ENCODE data around the gene OR10X1.

Gene OR10X1, protein sequence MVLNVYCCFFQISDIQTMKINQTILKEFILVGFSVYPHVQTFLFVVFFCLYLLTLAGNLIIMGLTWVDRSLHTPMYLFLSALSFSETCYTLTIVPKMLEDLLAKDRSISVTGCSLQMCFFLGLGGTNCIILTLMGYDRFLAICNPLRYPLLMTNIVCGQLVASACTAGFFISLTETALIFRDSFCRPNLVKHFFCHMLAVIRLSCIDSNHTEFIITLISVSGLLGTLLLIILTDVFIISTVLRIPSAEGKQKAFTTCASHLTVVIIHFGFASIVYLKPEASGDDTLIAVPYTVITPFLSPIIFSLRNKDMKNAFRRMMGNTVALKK

GRCh38 chr1:158579733-158580132 is at the start of gene OR10X1:
Gene OR10X1, minus strand, starts transcription at chr1:158579899. Its CDS starts 0 bp downstream, at chr1:158579899.
- DNase-seq, result no peak

GRCh38 chr1:158613764-158614163 is 34.1 kb upstream of the OR10X1 start:
- no peak for DNase-seq

- no peak for DNase-seq
Observed at GRCh38 chr1:158611916-158612315, 32.2 kb upstream of the OR10X1 start.

DNA sequence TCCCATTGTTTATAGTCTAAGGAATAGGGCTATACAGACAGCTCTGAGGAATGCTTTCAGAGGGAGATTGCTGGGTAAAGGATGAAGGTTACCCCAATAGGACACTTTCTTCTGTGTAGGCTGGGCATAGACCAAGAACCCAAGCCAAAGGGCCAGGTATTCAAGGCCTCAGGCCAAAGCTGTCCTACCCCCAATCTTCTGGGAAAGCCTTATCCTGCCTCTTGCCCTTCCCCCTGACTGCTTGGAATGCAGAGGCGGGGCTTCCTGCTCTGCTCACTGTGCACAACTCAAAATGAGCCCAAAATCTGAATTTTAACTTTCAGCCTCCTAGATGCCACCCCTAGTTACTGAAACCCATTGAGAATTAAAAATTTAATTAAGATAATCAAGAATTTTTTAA is 27.6 kb upstream of the OR10X1 start:
- DNase-seq, result no peak

DNA sequence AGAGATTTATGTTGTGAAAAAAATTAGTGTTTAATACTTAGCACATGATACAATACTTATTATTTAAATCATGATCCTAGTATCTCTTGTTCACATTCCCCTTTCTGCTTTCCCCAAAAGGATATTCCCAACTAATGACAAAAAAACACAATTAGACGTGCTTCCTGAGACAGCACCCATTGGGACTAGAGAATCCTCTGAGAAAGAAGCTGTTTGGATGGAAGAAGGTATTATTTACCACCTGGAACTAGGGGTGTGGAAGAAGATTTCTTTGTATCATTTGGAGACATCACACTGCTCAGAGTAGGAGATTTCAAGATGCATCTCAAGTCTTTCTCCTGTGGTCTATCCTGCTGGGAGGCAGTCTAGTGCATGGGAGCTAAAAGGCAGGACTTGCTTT is 25.3 kb upstream of the OR10X1 start, which contains the start of gene OR10Z1:
OR10Z1 (plus strand) TSS at position 301 of the 400 bp plus-strand sequence. CDS start 1,171 bp downstream, outside the sequence.
- no peak for DNase-seq

DNA sequence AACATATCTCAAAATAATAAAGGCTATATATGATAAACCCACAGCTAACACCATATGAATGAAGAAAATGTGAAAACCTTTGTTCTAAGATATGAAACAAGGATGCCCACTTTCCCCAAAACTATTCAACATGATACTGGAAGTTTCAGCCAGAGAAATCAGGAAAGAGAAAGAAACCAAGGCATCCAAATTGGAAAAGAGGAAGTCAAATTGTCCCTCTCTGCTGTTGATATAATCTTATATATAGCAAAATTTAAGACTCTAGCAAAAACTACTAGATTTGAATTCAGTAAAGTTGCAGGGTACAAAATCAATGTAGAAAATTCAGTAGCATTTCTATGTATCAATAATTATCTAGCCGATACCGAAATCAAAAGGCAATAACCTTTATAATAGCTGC is 21.0 kb upstream of the OR10X1 start:
- DNase-seq, result no peak

- DNase-seq, result no peak
Observed at GRCh38 chr1:158586942-158587341, 7.2 kb upstream of the OR10X1 start.

DNA sequence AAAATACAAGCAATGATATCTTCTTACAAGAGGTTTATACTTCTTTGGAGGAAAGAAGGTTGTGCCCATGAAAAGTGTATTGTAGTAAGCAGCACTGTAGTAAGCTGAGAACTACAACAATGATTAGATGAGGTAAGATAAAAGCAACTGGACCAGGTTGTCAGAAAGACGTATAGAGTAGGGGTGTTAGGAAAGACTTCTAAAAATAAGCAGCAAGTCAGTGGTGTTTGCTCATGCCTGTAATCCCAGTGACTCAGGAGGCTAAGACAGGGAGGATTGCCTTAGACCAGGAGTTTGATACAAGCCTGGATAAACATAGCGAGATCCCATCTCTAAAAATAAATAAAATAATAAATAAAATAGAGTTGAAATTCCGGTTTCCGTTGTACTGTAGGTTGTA is 4.3 kb upstream of the OR10X1 start:
- no peak for DNase-seq

DNA sequence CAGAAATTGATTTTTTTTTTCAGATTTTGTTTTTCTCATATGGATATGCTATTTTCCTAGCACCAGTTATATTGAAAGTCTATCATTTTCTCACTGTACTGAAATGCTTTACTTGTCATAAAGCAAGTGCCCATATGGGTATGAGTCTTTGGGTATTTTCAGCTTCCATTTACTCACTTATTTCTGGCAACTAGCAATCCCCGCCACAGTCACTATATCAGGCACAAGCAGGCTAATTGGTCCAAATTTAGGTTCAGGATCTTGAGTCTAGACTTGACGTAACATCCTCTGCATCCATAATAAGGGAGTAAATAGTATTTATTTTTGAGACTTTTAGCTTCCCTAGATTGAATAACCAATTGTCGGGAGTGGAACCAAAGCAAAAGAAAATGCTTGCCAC is 2.1 kb downstream of the OR10X1 start:
- no peak for DNase-seq

- no peak for DNase-seq
Observed at GRCh38 chr1:158572226-158572625, 7.5 kb downstream of the OR10X1 start.

DNA sequence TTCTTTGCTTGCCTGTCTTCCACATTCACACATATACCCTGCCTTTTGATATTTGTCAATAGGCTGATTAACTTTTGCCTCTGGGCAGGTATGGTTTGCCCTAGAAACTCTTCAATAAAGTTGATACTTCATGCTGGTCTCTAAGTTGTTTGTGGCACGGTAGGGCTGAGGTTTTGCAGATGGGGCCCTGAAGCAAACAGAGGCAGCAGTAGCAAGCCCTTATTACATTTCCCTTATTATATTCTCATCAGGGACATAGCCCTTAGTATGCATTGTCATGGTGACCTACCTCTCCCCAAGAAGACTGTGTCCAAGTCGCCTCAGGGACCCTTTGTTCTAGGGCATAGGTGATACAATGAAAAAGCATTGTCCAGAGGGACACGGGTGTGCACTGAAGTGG is 9.2 kb downstream of the OR10X1 start, which contains the start of gene OR6P1:
OR6P1 (minus strand) TSS at position 101 of the 400 bp plus-strand sequence. CDS start 6,976 bp downstream, outside the sequence.
- DNase-seq, result no peak

GRCh38 chr1:158564608-158565007 is 15.1 kb downstream of the OR10X1 start:
- DNase-seq, result no peak

DNA sequence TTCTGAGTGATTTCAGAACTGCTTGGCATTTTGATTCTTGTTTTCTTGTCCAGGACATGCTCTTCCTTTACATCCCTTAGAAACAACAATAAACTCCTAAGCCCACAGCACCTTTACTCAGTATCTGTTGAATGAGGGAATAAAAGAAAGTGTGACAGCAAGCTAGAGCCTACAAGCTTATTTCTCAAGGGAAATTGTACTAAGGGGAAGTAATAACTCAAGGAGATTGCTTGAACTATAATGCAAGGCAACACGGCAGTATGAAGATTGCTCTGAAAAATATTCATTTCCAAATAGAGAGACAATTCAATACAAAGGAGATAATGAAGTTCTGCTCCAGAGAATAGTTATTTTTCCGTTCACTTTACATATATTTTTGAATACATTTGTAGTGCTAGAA is 15.8 kb downstream of the OR10X1 start:
- no peak for DNase-seq

GRCh38 chr1:158559696-158560095 is 20.0 kb downstream of the OR10X1 start:
- DNase-seq, result no peak

- DNase-seq, result no peak
Observed at GRCh38 chr1:158554352-158554751, 25.3 kb downstream of the OR10X1 start, which contains the start of gene OR6Y1. Gene OR6Y1, minus strand, starts transcription at chr1:158554405. Its CDS starts 6,300 bp downstream, at chr1:158548105.

DNA sequence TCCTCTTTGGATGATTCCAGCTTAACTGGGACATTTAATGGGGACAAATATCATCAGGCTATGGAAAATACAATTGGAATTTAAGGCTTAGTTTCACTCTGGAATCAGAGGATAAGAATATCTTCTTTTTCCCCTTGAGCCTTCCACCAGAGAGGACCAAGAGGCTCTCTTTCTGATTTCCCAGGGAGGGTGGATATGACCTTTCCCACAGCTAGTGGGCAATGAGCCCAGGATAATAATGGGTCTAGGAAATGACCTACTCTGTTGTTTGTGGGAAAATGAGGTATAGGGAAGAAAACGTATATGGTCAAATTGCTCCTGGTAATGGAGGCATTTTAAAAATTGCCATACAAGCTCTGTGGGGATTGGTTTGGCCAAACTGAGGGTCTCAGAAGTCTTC is 27.4 kb downstream of the OR10X1 start:
- no peak for DNase-seq

- DNase-seq, result no peak
Observed at GRCh38 chr1:158547533-158547932, 32.2 kb downstream of the OR10X1 start.

DNA sequence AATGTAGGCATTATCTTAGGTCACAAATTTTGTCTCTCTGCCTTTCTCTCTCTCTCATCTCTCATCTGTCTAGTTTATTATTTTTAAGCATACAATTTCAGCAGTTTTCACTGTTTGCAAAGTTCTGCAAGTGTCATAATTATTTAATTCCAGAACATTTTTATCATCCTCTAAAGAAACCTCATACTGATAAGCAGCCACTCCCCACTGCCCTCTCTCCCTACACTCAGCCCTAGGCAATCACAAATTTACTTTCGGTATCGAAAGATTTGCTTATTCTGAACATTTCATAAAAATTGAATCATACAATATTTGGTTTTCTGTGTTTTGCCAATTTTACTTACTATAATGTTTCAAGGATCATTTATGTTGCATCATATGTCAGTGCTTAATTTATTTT is 42.1 kb downstream of the OR10X1 start:
- DNase-seq, result no peak

- no peak for DNase-seq
Observed at GRCh38 chr1:158534496-158534895, 45.2 kb downstream of the OR10X1 start.

All from NCI-H524 treated with DMSO at 0.1 percent for 48 hours (cell line).